ENCODE data around the gene XRCC2. TPM values are rescaled to one million over a fixed set of nuclear protein-coding genes. Genes with fewer than 3 reads are reported as not detected.
"Not testable (repeated sequence)": the region's sequence is repeated elsewhere in the genome, so short reads cannot be mapped to it uniquely, and the experiment has no call there.

XRCC2 gene
- polyA plus RNA-seq, 1 of the 3 experiments (the other 2 are of a cell fraction): 3.1 TPM

- POLR2A ChIA-PET: no interaction called here
Observed at GRCh38 chr7:152699079-152699478, 23.1 kb upstream of the XRCC2 start.

GRCh38 chr7:152697268-152697974 lies 21.5 kb upstream of the XRCC2 start:
- H2AFZ ChIP-seq (ENCODE audit: low read depth); H3K4me3 ChIP-seq (ENCODE audit: low read depth in 2 of 2, low read length in 1 of 2); H3F3A ChIP-seq (replicated peaks; ENCODE audit: insufficient read depth); H3K27me3 ChIP-seq (ENCODE audit: insufficient read depth); H3K27ac ChIP-seq (ENCODE audit: low read depth in 2 of 2, low read length in 1 of 2); H3K9ac ChIP-seq; H3K9me3 ChIP-seq; H4K20me1 ChIP-seq (ENCODE audit: insufficient read depth); H3K4me2 ChIP-seq; DNase-seq; H3K9me2 ChIP-seq; H3K36me3 ChIP-seq (replicated peaks in 1 of 2; ENCODE audit: control insufficient read depth in 1 of 2, insufficient read depth in 2 of 2, low read length in 1 of 2); H3K79me2 ChIP-seq (ENCODE audit: insufficient read depth); POLR2A ChIA-PET: not testable (repeated sequence)
- WGBS (ENCODE audit: low lambda C conversion rate): 72% methylated on average over 12 of the region's 12 CpGs
- H3K4me1 ChIP-seq (ENCODE audit: control insufficient read depth in 1 of 2, insufficient read depth in 2 of 2, low read depth in 1 of 2, low read length in 1 of 2): peaks cover 0 to 15% of the 10 kb centered on the region in 2 experiments; a peak in 2 of 4 replicates
- CTCF ChIA-PET: interaction anchor here (1.4 to 4.3 kb wide), 2 partner anchors 9 to 355 kb away, joined by 3 to 20 read pairs; no protein-coding TSS in a partner anchor

More at GRCh38 chr7:152699079-152699478, 23.1 kb upstream of the XRCC2 start:
- H3K4me1 ChIP-seq (ENCODE audit: control insufficient read depth in 1 of 2, insufficient read depth in 2 of 2, low read depth in 1 of 2, low read length in 1 of 2): peaks cover 0 to 15% of the 10 kb centered on the region in 2 experiments; a peak in 2 of 4 replicates
- H3K27ac ChIP-seq (ENCODE audit: low read depth in 2 of 2, low read length in 1 of 2): peak overlapping the region in 1 of 2 experiments; percentile 54; a peak in 2 of 4 replicates
- H3K27me3 ChIP-seq (ENCODE audit: insufficient read depth): no peaks in the 10 kb centered on the region
- H3K9ac ChIP-seq: no peak overlapping the region
- no peak overlapping the region for H3K4me3 ChIP-seq (ENCODE audit: low read depth in 2 of 2, low read length in 1 of 2)
- H3F3A ChIP-seq (replicated peaks; ENCODE audit: insufficient read depth): no peaks in the 10 kb centered on the region
- H3K9me3 ChIP-seq: no peaks in the 10 kb centered on the region
- no peaks in the 10 kb centered on the region for H3K36me3 ChIP-seq (replicated peaks in 1 of 2; ENCODE audit: control insufficient read depth in 1 of 2, insufficient read depth in 2 of 2, low read length in 1 of 2)
- H3K9me2 ChIP-seq: no peaks in the 10 kb centered on the region
- H3K79me2 ChIP-seq (ENCODE audit: insufficient read depth): no peaks in the 10 kb centered on the region
- peak; percentile 61 for DNase-seq
- no peak overlapping the region for H2AFZ ChIP-seq (ENCODE audit: low read depth)
- no peak for TF ChIP-seq RFX5 (IDR thresholded peaks at IDR 0.05; ENCODE audit: low read length)
- no peak; the same call in 1 of the 2 replicates for TF ChIP-seq FOXJ3 (CRISPR knock-in tag; IDR thresholded peaks at IDR 0.05)
- peak; percentile 10; the same call in 1 of the 2 replicates for TF ChIP-seq RAD21 (IDR thresholded peaks at IDR 0.05; ENCODE audit: low read length)
- TF ChIP-seq EP300 (IDR thresholded peaks at IDR 0.05; ENCODE audit: borderline replicate concordance in 1 of 2, low read depth in 1 of 2, low read length in 1 of 2): peak in 1 of 2 experiments; percentile 64; a peak in 1 of 4 replicates
- TF ChIP-seq GATA2 (CRISPR knock-in tag; IDR thresholded peaks at IDR 0.05): peak; percentile 97
- H4K20me1 ChIP-seq (ENCODE audit: insufficient read depth): no peaks in the 10 kb centered on the region
- no peak overlapping the region for H3K4me2 ChIP-seq
- CTCF ChIA-PET: interaction anchor here (1.1 to 4.3 kb wide), 4 partner anchors 8 to 916 kb away, joined by 3 to 20 read pairs (median 7); no protein-coding TSS in a partner anchor

- H3K9me2 ChIP-seq; H3K9ac ChIP-seq; H3K79me2 ChIP-seq (ENCODE audit: insufficient read depth); H3K4me2 ChIP-seq; H3F3A ChIP-seq (replicated peaks; ENCODE audit: insufficient read depth); H3K27ac ChIP-seq (ENCODE audit: low read depth in 2 of 2, low read length in 1 of 2); H4K20me1 ChIP-seq (ENCODE audit: insufficient read depth); H3K4me1 ChIP-seq (ENCODE audit: control insufficient read depth in 1 of 2, insufficient read depth in 2 of 2, low read depth in 1 of 2, low read length in 1 of 2); H3K27me3 ChIP-seq (ENCODE audit: insufficient read depth); H3K36me3 ChIP-seq (replicated peaks in 1 of 2; ENCODE audit: control insufficient read depth in 1 of 2, insufficient read depth in 2 of 2, low read length in 1 of 2); H3K4me3 ChIP-seq (ENCODE audit: low read depth in 2 of 2, low read length in 1 of 2); H3K9me3 ChIP-seq; POLR2A ChIA-PET; H2AFZ ChIP-seq (ENCODE audit: low read depth); DNase-seq: not testable (repeated sequence)
- CTCF ChIA-PET: interaction anchor here (1.3 kb wide), 1 partner anchor 14 kb away, joined by 8 read pairs; no protein-coding TSS in a partner anchor
- WGBS (ENCODE audit: low lambda C conversion rate): 59% methylated on average over 2 of the region's 2 CpGs
Observed at GRCh38 chr7:152692196-152692595, 16.3 kb upstream of the XRCC2 start.

Data from SK-N-SH (cell line).